AML-193 (cell line): ENCODE data around the gene PCDHGA4.
"Not testable (repeated sequence)": the region's sequence is repeated elsewhere in the genome, so short reads cannot be mapped to it uniquely, and the experiment has no call there.

Source experiments
- DNase-seq, 2 experiments: peaks; one replicate each; lab custom pipeline; 2025; lab: John Stamatoyannopoulos, UW

The PCDHGA4 gene

GRCh38 chr5:141384471-141385267, 29.8 kb downstream of the PCDHGA4 start:
- no peak for DNase-seq

- not testable (repeated sequence) for DNase-seq
Observed at GRCh38 chr5:141387557-141388311, 32.9 kb downstream of the PCDHGA4 start, which contains the start of gene PCDHGB4. Gene PCDHGB4 (plus strand): TSS chr5:141387698. CDS start chr5:141387885, 187 bp downstream.

- no peak for DNase-seq
Observed at GRCh38 chr5:141388661-141389060, 33.8 kb downstream of the PCDHGA4 start.

GRCh38 chr5:141389153-141390042, 34.6 kb downstream of the PCDHGA4 start:
- DNase-seq: no peak

- peak; percentile 17 to 27 for DNase-seq
Observed at GRCh38 chr5:141392429-141393198, 37.8 kb downstream of the PCDHGA4 start, which contains the start of gene PCDHGA8. Gene PCDHGA8 (plus strand): TSS chr5:141392633. CDS start chr5:141392814, 181 bp downstream.

GRCh38 chr5:141393267-141393666, 38.4 kb downstream of the PCDHGA4 start:
- no peak for DNase-seq

GRCh38 chr5:141394401-141395187, 39.8 kb downstream of the PCDHGA4 start:
- not testable (repeated sequence) for DNase-seq

- DNase-seq: not testable (repeated sequence)
Observed at GRCh38 chr5:141397756-141398551, 43.1 kb downstream of the PCDHGA4 start, which contains the start of gene PCDHGB5. Gene PCDHGB5 (plus strand): TSS chr5:141397947. CDS start chr5:141398128, 181 bp downstream.

GRCh38 chr5:141398608-141399007, 43.8 kb downstream of the PCDHGA4 start:
- DNase-seq: no peak

GRCh38 chr5:141399555-141400258, 44.9 kb downstream of the PCDHGA4 start:
- DNase-seq: no peak

GRCh38 chr5:141402553-141403243, 47.9 kb downstream of the PCDHGA4 start, which contains the start of gene PCDHGA9:
Gene PCDHGA9 (plus strand): TSS chr5:141402778. CDS start chr5:141402953, 175 bp downstream.
- peak; percentile 17 to 19 for DNase-seq

- no peak for DNase-seq
Observed at GRCh38 chr5:141403387-141403786, 48.6 kb downstream of the PCDHGA4 start.
